ENCODE measurements around the gene SNX20.

The SNX20 gene

GRCh38 chr16:50678531-50678930 is 2.6 kb downstream of the SNX20 start:
- no peak for DNase-seq

GRCh38 chr16:50677351-50677750 is 3.8 kb downstream of the SNX20 start:
- no peak for DNase-seq

- no peak for DNase-seq
Measured at GRCh38 chr16:50676684-50677225, 4.4 kb downstream of the SNX20 start.

- DNase-seq: no peak
Measured at GRCh38 chr16:50675686-50676610, 5.2 kb downstream of the SNX20 start.

- DNase-seq: no peak
Measured at GRCh38 chr16:50674831-50675230, 6.3 kb downstream of the SNX20 start.

GRCh38 chr16:50673496-50674275 is 7.4 kb downstream of the SNX20 start:
- DNase-seq: no peak

- no peak for DNase-seq
Measured at GRCh38 chr16:50671644-50672260, 9.4 kb downstream of the SNX20 start.

- DNase-seq: no peak
Measured at GRCh38 chr16:50670476-50670875, 10.6 kb downstream of the SNX20 start.

- DNase-seq: no peak
Measured at GRCh38 chr16:50669741-50670140, 11.4 kb downstream of the SNX20 start.

GRCh38 chr16:50668368-50669008 is 12.6 kb downstream of the SNX20 start:
- no peak for DNase-seq

GRCh38 chr16:50667497-50668367 is 13.4 kb downstream of the SNX20 start:
- DNase-seq: no peak

- no peak for DNase-seq
Measured at GRCh38 chr16:50666658-50667496, 14.2 kb downstream of the SNX20 start.

GRCh38 chr16:50665128-50665878 is 15.8 kb downstream of the SNX20 start:
- peak in 1 of 2 experiments; percentile 3 for DNase-seq

- no peak for DNase-seq
Measured at GRCh38 chr16:50664270-50664669, 16.8 kb downstream of the SNX20 start.

- DNase-seq: no peak
Measured at GRCh38 chr16:50662306-50662940, 18.7 kb downstream of the SNX20 start.

- DNase-seq: no peak
Measured at GRCh38 chr16:50659806-50660205, 21.3 kb downstream of the SNX20 start.

GRCh38 chr16:50657241-50657640 is 23.9 kb downstream of the SNX20 start:
- DNase-seq: no peak

GRCh38 chr16:50655558-50656055 is 25.5 kb downstream of the SNX20 start:
- DNase-seq: no peak

Data from cerebellar nuclear complex (tissue), 1 donor.